Stimulated activated CD4-positive, alpha-beta T cell treated with anti-CD3 and anti-CD28 coated beads, Interleukin-12 subunit alpha, Interleukin-12 subunit beta, amount 100 ng/mL, for 48 hours (primary cell): Measurements from ENCODE around the gene CTSE.

Experiments used
- DNase-seq, 3 donors: peaks; one replicate each; pipeline ENCODE4 v3.0.0-alpha.2; 2020; ENCODE audit warnings: low read depth in 2 of 3, low spot score in 1 of 3

Gene CTSE

DNA sequence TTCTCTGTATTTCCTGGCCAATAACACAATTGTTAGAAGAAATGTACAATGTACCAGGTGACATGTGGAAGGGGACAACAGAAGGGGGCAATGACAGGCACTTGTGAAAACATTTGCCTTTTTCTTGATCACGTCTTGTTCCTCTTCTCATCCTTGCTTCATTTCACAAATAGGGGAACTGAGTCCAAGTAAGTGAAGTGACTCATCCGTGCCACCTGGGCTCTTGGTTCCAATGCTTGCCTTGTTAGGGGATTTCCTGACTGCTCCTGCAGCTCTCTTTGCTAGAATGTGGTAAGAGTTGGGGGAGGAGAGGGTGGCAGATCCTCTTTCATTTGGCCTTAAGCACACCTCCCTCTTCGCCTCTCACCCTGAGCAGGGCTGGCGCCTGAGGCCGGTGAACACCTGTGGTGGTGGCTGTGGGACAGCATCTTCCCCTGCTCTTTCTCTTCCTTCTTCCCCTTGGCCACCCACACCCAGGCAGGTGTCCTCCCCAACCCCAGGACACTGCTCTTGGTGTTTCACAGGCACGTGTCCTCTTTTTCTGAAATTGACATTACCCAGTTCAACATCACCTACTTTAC lies 27.1 kb upstream of the CTSE start:
- DNase-seq, result peak; percentile 21 to 47 (median 45)

DNA sequence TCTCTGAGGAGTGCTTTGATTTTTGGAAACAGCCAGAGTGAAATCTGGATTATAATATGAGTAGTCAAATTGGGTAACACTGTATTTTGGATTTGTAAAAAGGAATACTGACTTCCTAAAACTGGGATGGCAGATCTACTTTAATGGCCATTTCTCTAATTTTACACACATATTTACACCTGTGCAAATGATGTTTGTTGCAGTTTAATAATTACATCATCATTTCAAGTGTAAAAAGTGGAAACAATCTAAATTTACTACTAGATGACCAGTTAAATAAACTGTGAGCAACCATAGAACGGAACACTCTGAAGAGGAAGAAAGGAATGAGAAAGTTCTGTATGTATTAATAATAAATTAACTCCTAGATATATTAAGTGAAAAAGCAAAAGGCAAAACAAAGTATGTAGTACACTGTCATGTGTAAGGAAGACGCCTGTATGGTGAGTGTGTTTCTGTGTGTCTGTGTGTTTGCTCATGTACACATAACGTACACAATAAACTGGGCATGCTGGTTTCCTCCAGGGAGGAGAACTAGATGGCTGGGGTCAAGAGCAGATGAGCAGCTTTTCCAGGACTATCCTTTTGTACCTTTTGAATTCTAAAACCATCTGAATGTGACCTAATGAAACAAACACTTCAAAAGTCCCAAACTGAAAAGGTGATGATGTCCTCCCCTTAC lies 26.4 kb upstream of the CTSE start:
- no peak for DNase-seq

DNA sequence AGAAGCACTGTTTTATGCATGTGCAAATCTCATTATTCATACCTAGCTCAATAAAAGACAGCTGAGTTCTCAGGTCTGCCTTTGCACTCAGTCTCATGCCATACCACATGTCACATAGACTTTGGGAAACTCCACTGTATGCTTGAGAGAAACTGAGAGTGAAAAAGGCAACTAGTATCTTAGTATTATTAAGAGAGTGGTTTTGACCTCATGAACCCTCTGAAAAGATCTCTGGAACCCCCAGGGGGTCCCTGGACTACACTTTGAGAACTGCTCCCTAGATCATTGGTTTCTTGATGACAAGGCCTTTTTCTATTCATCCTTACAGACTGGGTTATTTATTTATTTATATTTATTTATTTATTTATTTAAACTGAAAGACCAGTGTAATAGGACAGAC lies 25.6 kb upstream of the CTSE start:
- no peak for DNase-seq

DNA sequence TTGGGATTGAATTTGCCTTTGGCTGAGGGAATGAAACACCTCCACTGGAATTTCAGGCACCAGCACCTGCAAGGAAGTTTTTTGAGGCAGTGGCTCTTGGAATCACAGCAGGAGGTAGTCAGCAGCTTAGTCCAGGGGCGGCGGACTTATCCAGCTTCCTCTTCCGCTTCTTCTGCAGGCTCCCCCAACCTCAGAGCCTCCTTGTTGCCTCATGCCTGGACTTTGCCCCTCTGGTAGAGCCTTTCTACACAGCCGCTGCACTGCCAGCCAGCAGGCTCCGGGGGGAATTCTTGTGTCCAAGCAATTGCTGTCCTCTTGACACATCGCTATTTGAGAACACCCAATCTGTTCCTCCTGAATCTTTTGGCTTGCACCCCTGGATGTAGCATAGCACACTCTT lies 24.9 kb upstream of the CTSE start:
- no peak for DNase-seq

DNA sequence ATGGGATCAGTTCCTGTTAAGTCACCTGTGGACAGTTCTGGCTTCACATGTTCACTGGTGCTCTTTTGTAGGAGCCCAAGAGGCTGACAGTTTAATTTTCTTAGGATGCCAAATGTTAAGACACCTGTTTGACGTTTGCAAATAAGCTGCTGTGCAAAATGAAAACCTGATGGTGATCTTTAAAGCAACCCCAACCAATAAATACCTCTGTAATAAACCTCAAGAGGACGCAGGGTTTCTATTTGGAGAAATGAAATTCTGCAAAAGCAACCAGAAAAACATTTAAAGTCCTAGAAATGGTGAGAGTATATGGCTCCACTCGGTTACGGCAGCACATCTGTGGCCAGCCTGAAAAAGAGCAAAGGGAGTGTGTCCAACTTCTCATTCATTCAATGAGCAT lies 23.6 kb upstream of the CTSE start:
- DNase-seq, result no peak

DNA sequence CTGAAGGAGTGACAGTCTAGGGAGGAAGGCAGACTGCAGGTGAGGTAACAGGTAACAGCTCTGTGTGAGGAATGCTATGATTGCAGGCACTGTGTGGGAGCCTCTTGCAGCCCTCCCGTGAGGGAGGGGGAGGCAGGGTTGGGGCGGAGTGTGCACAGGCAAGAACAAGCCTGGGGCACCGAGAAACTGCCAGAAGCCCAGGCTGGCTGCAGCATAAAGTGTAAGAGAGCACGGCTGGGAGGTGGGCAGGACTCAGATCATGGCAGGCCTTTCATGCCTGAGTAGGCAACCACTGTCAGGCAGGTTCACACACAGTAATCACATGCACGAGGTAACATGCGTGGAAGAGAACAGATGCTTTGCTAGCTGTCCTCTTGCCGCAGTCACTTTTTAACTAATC lies 17.9 kb upstream of the CTSE start:
- DNase-seq, result no peak

DNA sequence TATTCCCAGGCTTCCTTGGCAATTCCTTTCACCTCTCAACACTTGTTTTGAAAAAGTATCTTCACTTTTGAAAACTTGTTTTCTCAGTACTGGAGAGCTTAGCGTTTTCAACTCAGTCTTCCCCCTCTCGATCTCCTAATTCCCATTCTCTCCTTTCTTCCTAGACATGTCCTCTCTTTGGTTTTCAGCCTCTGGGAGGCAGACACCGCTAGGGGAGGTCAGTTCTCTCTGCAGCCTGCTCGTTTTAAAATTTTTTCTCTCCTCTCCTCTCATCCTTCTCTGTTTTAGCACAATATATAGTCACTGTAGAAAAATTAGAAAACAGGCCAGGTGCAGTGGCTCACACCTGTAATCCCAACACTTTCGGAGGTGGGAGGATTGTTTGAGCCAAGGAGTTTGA lies 16.6 kb upstream of the CTSE start:
- DNase-seq, result no peak

DNA sequence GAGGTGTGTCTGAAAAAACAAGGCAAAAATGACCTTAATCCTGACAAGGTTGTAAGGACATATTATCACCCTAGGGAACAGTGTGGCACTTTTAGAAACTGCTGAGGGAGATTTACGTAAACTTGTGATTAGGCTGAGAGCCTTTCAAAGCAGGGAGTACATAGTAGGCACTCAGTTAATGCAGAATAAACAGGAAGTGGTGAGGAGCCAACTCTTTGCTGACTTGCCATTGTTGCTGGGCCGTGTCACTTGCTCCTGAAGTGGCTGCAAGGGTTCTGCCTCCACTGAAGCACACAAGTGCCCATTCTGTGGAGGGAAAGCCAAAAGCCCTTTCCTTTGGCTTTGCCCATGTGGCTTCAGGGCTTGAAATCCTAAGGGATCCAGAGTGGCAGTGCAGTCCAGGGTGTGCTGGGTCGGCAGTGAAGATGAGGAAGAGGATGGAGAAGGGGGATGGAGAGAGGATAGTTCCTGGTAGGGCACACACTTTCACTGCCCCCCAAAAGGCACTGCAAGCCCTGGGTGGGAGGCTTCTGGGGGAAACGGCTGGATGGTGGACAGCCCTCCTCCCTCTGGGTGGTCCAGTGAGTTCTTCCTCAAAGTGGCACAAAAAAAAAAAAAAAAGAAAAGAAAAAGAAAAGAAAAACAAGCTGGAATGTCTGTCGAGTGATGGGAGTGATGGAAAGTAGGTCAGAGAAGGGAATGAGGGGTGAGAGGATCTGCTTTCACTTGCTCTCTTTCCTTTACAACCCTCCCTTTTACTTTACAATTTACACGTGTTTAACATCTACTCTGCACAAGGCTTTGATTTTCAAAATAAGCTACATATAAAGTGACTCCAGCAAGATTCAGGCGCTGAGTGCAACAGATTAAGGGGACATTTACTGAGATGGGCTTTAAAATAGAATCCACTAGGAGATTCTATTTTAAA lies 15.6 kb upstream of the CTSE start:
- DNase-seq, result no peak

DNA sequence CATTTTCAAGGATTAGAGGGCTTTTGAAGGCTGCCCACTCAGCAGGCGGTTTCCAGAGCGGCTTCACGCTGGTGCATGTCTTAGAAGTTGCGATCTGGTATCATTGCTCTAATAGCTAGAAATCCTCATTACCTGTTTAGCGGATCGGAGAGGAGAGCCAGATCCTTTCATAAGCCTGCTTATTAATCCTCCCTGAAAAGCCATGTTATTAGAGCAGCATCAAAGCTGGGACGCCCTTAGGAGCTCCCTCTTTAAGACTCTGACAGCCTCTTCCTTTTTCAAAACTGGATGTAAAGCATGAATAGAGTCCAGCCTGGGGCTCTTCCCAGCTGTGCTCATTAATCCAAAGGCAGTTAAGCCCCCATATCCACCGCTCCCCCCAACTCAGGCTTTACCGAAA lies 13.9 kb upstream of the CTSE start:
- DNase-seq, result no peak

DNA sequence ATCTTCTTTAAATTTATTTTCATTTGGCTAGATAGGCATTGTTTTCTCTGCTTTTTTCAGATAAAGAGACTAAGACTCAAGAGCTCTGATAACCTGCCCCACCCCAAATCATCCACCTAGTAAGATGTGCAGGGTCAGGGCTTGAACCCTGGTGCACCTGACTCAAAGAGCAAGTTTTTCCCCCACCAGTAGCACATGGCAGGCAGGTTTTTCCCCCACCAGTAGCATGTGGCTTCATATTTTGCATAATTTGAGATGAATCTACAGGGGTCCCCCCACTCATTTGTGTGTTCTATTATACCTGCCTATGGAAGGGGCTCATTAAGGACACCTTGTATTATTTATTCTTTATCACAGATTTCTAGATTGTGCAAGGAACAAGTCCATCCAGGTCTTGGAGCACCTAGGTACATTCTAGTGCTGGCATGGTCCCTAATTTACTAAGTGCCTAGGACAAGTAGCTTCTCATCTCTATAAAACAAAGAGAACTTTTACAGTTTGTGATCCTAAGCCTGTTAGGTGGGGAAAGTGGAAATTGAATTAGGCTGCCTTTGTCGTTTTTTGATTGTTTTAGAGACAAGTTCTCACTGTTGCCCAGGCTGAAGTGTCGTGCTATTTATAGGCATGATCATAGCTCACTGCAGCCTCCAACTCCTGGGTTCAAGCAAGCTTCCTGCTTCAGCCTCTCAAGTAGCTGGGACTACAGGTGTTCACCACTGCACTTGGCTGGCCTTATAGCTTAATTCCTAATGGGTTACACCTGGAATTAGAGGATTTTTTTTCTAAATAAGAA lies 13.2 kb upstream of the CTSE start:
- no peak for DNase-seq

DNA sequence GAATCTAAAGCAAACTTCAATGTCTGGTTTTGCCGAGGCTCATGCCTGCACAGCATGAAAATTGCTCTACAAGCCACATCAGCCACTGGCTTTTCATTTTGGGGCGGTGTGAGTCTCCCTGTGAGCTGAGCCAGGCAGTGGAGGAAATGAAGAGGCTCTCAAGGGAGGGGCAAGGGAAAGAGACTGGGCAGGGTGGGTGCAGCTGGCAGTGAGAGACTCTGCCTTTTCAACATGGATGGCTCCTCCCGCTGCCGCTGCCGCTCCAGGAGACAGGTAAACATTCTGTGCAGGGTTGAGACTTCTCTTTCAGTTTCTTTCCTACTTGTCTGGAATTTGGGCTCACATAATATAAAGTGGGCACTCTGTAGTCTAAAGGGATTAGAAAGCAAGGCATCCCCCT lies 11.3 kb upstream of the CTSE start:
- no peak for DNase-seq

DNA sequence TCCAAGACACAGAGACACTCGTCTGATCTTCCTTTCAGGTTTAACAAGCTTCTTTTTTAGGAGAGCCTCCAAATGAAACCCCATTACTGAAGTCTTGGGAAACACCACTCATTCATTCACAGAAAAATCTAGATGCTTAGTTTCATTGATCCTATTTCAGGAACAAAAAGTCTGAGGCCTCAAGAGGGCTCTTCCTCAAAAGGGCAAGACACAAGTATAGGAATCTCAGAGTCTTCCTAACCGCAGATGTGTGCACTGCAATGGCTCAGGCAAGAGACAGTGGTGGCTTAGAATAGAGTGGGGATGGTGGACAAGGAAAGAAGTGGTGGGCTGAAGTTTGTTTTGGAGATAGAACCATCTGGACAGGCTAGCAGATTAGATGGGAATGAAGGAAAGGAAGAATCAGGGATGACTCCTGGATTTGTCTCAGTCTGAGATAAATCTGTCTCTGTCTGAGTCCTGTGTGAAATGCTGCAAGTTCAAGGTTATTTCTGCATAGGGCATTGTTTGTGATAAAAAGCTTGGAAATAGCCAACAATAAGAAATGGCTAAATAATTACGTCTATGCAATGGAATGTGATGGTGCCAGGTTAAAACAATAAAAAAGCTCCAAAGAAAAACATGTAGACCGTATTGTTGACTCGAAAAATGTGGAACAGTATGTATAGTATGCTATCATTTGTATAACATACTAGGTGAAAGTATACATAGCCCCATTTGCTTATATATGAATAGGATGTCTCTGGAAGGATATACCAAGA lies 8.9 kb upstream of the CTSE start:
- no peak for DNase-seq

DNA sequence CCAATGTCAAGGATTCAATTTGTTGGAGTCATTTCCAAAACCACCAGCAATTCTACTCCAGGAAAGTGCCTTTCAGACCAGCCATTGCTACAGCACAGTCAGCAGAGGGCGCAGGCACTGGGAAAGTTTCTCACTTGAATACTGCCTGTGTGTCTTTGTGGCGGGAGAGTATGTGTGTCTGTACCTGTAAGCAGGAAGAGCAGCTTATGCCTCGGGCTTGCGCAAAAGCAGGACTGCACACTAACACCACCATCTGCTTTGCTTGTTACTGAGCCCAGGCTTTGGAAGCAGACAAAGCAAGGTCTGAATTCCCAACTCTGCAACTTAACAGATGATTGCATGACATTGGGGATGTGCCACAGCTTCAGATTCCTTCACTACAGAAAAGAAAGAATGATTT lies 7.0 kb upstream of the CTSE start:
- DNase-seq, result peak; percentile 47 to 63 (median 55)

DNA sequence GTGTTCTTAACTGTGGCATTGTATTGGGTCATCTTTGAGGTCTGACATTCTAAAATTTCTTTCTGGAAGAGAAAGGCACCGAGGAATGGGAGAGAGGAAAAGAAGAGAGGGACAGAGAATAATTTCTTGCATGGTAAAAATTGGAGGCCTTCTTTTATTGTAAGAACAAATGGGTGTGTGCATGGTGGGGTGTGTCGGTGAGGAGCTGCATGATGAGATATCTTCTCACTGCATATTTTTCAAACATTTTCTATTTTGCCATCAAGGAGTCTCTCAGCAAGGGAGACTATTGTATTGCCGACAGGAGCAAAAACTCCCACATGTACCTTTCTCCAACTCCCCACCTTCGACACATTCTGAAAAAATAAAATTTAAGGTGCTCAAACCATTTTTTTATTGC lies 6.5 kb upstream of the CTSE start:
- DNase-seq, result no peak

DNA sequence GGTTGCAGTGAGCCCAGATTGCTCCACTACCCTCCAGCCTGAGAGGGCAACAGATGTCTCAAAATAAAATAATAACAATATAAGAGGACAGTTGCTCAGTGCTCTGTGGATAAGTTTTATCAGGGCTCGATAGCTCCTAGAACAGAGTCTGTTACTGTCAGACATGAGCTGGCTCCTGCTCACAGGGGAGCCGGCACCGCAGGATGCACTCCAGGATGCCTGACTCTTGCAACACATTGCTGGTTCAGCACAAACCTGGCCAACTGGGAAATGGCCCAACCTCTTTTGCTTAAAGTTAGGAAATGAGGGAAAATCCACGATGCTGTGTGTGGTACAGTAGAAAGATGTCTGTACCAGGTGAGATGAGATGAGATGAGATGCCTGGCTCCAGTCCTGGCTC lies 5.8 kb upstream of the CTSE start:
- no peak for DNase-seq

DNA sequence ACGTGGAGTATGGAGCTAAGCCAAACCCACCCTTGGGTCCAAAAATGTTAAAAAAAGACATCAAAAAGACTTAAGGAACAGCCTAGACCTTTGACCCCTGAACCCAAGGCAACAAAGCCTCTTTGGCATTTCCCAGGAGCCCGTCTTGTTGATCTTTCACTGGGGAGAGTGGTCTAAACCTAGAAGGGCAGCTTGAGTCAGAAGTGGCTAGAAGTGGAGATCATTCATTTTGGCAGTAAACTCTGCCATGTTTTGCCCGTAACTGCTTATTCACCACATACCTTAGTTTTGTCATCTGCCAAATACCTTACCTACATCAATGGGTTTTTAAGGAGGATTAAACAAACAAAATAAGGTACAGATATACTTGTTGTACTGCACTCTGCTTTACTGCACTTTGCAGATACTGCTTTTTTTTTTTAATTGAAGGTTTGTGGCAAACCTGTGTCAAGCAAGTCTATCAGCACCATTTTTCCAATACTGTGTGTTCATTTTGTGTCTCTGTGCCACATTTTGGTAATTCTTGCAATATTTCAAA lies 1.7 kb upstream of the CTSE start:
- DNase-seq, result no peak

DNA sequence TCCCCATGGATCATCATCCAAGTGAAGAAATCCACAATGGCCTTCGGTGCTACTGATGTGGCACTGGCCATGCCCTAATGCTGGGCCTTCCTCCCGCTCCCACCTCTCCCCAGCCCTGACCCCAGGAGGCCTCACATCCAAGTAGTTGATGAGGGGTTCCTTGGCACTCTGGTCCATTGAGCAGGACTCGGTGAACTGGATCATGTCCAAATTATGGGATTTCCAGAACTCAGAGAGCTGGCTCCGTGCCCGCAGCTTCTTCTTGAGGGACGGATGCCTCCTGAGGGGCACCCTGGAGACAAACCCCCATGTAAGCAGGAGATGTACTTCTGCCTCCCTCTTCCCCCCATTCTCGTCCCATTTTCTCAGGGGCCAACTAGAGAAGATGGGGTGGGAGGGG lies 929 bp downstream of the CTSE start:
- DNase-seq, result no peak

DNA sequence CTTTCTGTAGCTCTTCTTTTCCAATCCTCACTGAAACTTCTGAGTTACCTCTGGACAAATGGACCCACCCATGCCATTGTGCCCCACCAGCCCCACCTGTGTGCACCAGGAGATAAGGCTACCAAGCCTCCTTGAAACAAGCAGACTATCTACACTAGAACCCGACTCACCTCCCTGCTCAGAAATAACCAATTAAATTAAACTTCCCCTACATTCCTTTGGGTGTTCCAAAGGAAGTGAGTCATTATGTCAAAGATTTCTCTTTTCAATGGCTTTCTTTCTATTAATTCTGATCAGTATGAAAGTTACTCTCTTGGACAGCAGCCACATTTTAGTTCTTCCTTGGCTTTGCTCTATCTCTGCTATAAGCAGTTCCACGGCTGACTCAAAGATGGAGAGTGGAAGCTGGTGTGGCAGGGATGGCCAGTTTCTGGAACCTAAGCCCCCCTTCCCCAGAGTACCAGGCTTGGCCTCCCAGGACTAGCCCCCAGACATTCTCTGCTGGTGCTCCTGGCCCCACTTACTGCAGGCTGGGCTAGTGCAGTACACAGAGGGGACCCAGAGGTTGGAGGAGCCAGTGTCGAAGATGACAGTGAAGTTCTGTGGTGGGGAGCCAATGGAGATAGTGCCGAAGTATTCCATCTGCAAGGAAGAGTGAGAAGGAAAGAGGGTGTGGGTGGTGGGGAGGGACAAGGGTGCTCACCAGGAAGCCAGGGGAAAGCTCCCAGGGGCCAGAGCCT lies 1.9 kb downstream of the CTSE start:
- DNase-seq, result no peak

DNA sequence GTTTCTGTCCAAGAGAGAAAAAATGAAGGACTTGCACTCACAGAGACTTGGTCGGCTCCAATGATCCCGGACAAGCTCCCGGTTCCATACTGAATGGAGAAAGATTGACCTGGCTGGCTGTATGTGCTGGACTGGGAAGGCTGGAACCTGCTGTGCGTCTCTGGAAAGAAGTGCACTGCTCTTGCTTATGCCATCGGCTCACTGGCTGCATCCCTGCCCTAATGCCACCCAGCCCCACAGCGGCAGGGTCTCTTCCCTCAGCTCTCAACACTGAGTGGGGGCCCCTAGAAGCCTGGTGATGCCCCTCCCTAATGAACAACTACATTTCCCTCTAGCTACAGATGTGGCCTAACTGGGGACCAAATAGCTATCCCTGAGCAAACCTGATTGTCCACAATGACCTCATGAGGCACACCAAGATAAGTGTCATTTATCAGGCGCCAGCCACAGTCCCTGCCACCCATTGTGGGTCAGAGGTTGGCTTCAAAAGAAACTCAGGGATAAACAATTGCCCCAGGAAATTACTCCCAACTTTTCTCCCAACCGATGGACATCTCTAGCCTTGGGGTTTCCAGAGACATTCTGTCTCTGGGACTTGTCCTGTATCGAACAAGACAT lies 2.6 kb downstream of the CTSE start:
- DNase-seq, result no peak
